ENCODE measurements around the gene NPTX2.

DNA sequence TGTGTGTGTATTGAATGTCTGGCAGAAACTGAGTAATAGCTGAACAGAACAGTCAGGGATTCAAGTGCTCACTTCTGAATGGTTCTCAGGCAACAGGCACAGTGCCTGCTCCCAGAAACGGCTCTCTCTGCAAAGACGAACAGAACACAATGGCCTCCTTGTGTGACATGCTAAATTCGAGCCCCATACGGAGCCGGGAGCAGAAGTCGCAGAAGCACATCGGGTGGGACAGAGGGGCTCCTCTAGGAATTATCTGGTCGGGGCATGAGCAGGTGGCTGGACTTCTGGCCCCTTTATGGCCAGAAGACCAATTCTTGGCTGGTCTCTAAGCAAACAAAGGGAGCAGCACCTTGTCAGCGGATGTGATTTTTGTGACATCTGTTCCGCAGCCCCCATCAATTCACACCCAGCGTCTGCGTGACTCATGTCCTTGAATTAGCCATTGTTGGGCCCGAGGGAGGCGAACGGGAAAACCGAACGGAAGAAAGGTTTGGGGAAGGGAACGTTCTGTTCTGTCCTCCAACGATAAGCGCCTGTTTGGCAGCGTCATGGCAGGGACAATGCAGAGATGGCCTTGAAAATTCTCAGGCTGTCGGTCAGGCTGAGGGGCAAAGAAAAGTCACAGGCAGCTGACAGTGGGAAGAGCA, 47.3 kb upstream of the NPTX2 start:
- TF ChIP-seq CTCF (conservative IDR thresholded peaks at IDR 0.05) = no peak
- TF ChIP-seq EZH2 (IDR thresholded peaks at IDR 0.05; ENCODE audit: low read depth) = no peak
